Measurements from ENCODE around the gene PDZD2. TPM values are rescaled to one million over a fixed set of nuclear protein-coding genes. Genes with fewer than 3 reads are reported as not detected.

Gene PDZD2
- total RNA-seq, 2 experiments from 2014 or later: not detected

- Mint-ChIP-seq H3K4me1 (ENCODE audit: low read depth) (peaks cover 18% of the 10 kb centered on the region), H3K4me3 (no peak overlapping the region), H3K27ac (no peak overlapping the region), H3K9me3 (ENCODE audit: insufficient read depth) (no peaks in the 10 kb centered on the region), H3K36me3 (ENCODE audit: low read depth) (peaks cover 27% of the 10 kb centered on the region), H3K27me3 (ENCODE audit: low read depth) (no peaks in the 10 kb centered on the region)
- no peak for ATAC-seq
- DNase-seq: no peak
- ChIA-PET CTCF (no interaction called here), POLR2A (no interaction called here)
Measured at GRCh38 chr5:32157078-32157477, 518.1 kb downstream of the PDZD2 start.

- Mint-ChIP-seq H3K4me3 (no peak overlapping the region), H3K4me1 (ENCODE audit: low read depth) (peaks cover 15% of the 10 kb centered on the region), H3K27me3 (ENCODE audit: low read depth) (no peaks in the 10 kb centered on the region), H3K36me3 (ENCODE audit: low read depth) (peaks cover 23% of the 10 kb centered on the region), H3K9me3 (ENCODE audit: insufficient read depth) (no peaks in the 10 kb centered on the region), H3K27ac (no peak overlapping the region)
- DNase-seq: no peak
- ATAC-seq: no peak
- ChIA-PET POLR2A (interaction anchor here (0.9 to 1.1 kb wide), 2 partner anchors 8 to 15 kb away, joined by 3 read pairs; partner anchors contain the start of gene GOLPH3), CTCF (interaction anchor here (0.5 kb wide), 1 partner anchor 73 kb away, joined by 3 read pairs; no protein-coding TSS in a partner anchor)
Measured at GRCh38 chr5:32158679-32158975, 519.7 kb downstream of the PDZD2 start.

GRCh38 chr5:32159328-32160072, 520.6 kb downstream of the PDZD2 start:
- ChIA-PET POLR2A (interaction anchor here (1.0 kb wide), 1 partner anchor 14 kb away, joined by 3 read pairs; no protein-coding TSS in a partner anchor), CTCF (no interaction called here)
- Mint-ChIP-seq H3K4me1 (ENCODE audit: low read depth) (peaks cover 12% of the 10 kb centered on the region), H3K36me3 (ENCODE audit: low read depth) (peaks cover 25% of the 10 kb centered on the region), H3K27ac (no peak overlapping the region), H3K27me3 (ENCODE audit: low read depth) (no peaks in the 10 kb centered on the region), H3K4me3 (no peak overlapping the region), H3K9me3 (ENCODE audit: insufficient read depth) (no peaks in the 10 kb centered on the region)
- DNase-seq (no peak), ATAC-seq (no peak)

GRCh38 chr5:32160228-32160627, 521.3 kb downstream of the PDZD2 start:
- Mint-ChIP-seq H3K4me1 (ENCODE audit: low read depth) (peaks cover 10% of the 10 kb centered on the region), H3K27me3 (ENCODE audit: low read depth) (no peaks in the 10 kb centered on the region), H3K4me3 (no peak overlapping the region), H3K36me3 (ENCODE audit: low read depth) (peaks cover 25% of the 10 kb centered on the region), H3K9me3 (ENCODE audit: insufficient read depth) (no peaks in the 10 kb centered on the region), H3K27ac (no peak overlapping the region)
- no peak for ATAC-seq
- no peak for DNase-seq
- ChIA-PET CTCF (no interaction called here), POLR2A (interaction anchor here (1.0 kb wide), 1 partner anchor 13 kb away, joined by 3 read pairs; no protein-coding TSS in a partner anchor)

Small RNA genes within 50 kb of the gene (microRNA-seq; reads per million reads assigned to microRNA genes)
- not detected for gene MIR4279

Other genes starting within 250 kb of the PDZD2 start
- gene DROSHA, start 107.0 kb upstream of the PDZD2 start, total RNA-seq: 10 to 100 TPM; 69.8 to 74.3 TPM
- gene C5orf22, start 106.8 kb upstream of the PDZD2 start, total RNA-seq: 10 to 100 TPM; 22.4 to 23.7 TPM

Data from activated CD8-positive, alpha-beta T cell treated with anti-CD3 and anti-CD28 coated beads, Interleukin-2, amount 10 ng/mL, durations not matched to agents 7 days and 5 days (primary cell).